Glutamatergic neuron (in vitro differentiated cells): ENCODE data around the gene LEKR1. TPM values are rescaled to one million over a fixed set of nuclear protein-coding genes. Genes with fewer than 3 reads are reported as not detected.

Source experiments
- DNase-seq: peaks from one replicate; pipeline ENCODE4 v3.0.0; 2022
- H3K27ac Mint-ChIP-seq: one replicate; pipeline ENCODE4 v1.8.0; 2020; ENCODE audit warnings: mild to moderate bottlenecking, mixed read lengths, inconsistent platforms; ENCODE audit not compliant: unreplicated experiment
- H3K27me3 Mint-ChIP-seq: one replicate; pipeline ENCODE4 v1.8.0; 2020; ENCODE audit warnings: mild to moderate bottlenecking, moderate library complexity, mixed read lengths, inconsistent platforms; ENCODE audit not compliant: unreplicated experiment
- H3K36me3 Mint-ChIP-seq: one replicate; pipeline ENCODE4 v1.8.0; 2020; ENCODE audit warnings: mild to moderate bottlenecking, mixed read lengths, inconsistent platforms; ENCODE audit not compliant: unreplicated experiment
- H3K4me1 Mint-ChIP-seq: one replicate; pipeline ENCODE4 v1.8.0; 2020; ENCODE audit warnings: mild to moderate bottlenecking, low read depth, mixed read lengths, inconsistent platforms; ENCODE audit not compliant: unreplicated experiment
- H3K4me3 Mint-ChIP-seq: one replicate; pipeline ENCODE4 v1.8.0; 2020; ENCODE audit warnings: mild to moderate bottlenecking, mixed read lengths, inconsistent platforms; ENCODE audit not compliant: unreplicated experiment
- H3K9me3 Mint-ChIP-seq: one replicate; pipeline ENCODE4 v1.8.0; 2020; ENCODE audit warnings: mild to moderate bottlenecking, moderate library complexity, mixed read lengths, inconsistent platforms; ENCODE audit not compliant: unreplicated experiment
- total RNA-seq: library from RNA; stranded (reverse); fragmentation: NEBNext Ultra II Directional; extraction: Animal tissue kit (Norgen Biotek cat#: 25700); gene quantifications from one replicate; pipeline ENCODE4 v1.2.1, GENCODE V29; 2021; ENCODE audit not compliant: unreplicated experiment
- TF ChIP-seq, protein P1 (sequence below): fragments of 200-600 bp; sonication (generic); IDR thresholded peaks from one replicate; pipeline ENCODE4 v1.5.0; 2021; ENCODE audit not compliant: partially characterized antibody, unreplicated experiment

The LEKR1 gene
- total RNA-seq, 1 donor from 2014 or later: 0.56 TPM

GRCh38 chr3:156825795-156826143 lies 384 bp upstream of the LEKR1 start:
- TF ChIP-seq, protein P1, sequence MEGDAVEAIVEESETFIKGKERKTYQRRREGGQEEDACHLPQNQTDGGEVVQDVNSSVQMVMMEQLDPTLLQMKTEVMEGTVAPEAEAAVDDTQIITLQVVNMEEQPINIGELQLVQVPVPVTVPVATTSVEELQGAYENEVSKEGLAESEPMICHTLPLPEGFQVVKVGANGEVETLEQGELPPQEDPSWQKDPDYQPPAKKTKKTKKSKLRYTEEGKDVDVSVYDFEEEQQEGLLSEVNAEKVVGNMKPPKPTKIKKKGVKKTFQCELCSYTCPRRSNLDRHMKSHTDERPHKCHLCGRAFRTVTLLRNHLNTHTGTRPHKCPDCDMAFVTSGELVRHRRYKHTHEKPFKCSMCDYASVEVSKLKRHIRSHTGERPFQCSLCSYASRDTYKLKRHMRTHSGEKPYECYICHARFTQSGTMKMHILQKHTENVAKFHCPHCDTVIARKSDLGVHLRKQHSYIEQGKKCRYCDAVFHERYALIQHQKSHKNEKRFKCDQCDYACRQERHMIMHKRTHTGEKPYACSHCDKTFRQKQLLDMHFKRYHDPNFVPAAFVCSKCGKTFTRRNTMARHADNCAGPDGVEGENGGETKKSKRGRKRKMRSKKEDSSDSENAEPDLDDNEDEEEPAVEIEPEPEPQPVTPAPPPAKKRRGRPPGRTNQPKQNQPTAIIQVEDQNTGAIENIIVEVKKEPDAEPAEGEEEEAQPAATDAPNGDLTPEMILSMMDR: no peak
- H3K27me3 Mint-ChIP-seq: peaks cover 5% of the 10 kb centered on the region

DNA sequence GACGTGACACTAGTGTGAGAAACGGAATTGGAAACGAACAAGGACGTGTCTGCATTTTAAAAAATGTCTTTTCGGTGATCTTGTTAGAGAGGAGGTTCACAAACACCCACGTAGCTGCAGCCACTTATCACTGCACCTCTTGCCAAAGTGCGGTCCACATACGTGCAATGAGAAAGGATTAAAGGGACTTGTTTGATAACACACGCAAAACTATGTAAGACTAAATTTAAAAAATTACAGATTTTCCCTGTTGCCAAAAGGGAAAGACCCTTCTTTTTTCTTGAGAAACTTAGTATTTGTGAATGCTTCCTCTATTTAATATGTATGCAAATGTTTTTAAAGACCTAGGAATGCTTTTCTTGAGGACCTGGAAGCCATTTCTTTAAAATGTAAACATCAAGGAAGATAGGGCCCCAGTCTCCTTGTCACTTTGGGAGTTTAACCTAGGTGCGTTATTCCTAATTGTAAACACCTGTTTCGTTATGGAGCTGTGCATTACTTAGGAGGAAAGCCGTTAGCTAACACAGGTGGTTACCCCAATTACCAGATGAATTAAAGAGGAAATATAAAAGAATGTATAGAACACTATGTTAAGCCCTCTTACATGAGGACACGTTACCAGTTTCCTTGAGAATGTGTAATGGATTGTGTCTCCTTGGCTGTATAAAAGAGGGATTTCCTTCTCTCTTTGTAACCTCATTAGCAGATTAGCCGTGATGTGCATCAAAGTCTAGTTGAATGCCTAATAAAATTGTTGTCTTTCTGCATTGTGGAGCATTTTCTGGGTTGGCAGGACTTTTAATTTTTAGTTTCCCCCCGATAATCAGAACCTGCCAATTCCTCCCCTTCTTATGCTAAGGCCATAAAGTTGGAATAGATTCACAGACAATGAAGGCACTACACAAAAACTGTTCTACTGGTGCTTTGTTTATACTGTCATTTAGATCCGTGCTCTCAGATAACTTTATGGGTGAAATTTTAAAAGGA lies 1.0 kb downstream of the LEKR1 start:
- peak overlapping the region; percentile 94 for H3K4me3 Mint-ChIP-seq
- H3K9me3 Mint-ChIP-seq: peaks cover 6% of the 10 kb centered on the region
- H3K4me1 Mint-ChIP-seq: peaks cover 1% of the 10 kb centered on the region
- DNase-seq: no peak
- H3K36me3 Mint-ChIP-seq: no peaks in the 10 kb centered on the region
- TF ChIP-seq, protein P1: no peak
- peaks cover 5% of the 10 kb centered on the region for H3K27me3 Mint-ChIP-seq
- H3K27ac Mint-ChIP-seq: peak overlapping the region; percentile 69

More at GRCh38 chr3:156825795-156826143, 384 bp upstream of the LEKR1 start:
- Mint-ChIP-seq H3K27ac (peak overlapping the region; percentile 89), H3K4me3 (peak overlapping the region; percentile 94), H3K9me3 (peaks cover 6% of the 10 kb centered on the region), H3K36me3 (no peaks in the 10 kb centered on the region), H3K4me1 (peaks cover 1% of the 10 kb centered on the region)
- DNase-seq: no peak

DNA sequence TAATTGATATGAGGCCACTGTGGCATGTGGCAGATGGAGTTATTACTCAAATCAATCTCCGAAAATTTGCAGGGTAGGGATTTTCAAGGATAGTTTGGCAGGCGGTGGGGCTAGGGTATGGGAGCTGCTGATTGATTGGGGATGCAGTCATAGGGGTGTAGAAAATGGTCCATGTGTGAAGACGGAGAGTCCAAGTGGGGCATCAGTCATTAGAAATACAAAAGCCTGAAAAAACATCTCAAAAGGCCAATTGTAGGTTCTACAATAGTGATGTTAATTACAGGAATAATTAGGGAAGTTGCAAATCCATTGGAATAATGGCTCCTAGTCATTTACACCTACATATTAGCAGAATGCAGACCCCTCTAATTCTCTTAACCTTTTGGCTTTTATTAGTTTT lies 4.9 kb downstream of the LEKR1 start:
- Mint-ChIP-seq H3K27me3 (peaks cover 5% of the 10 kb centered on the region), H3K36me3 (no peaks in the 10 kb centered on the region), H3K4me1 (peaks cover 1% of the 10 kb centered on the region), H3K9me3 (peaks cover 2% of the 10 kb centered on the region), H3K27ac (no peak overlapping the region), H3K4me3 (no peak overlapping the region)
- TF ChIP-seq, protein P1: no peak
- no peak for DNase-seq

- Mint-ChIP-seq H3K27ac (no peak overlapping the region), H3K9me3 (no peaks in the 10 kb centered on the region), H3K27me3 (peaks cover 2% of the 10 kb centered on the region), H3K4me3 (no peak overlapping the region), H3K4me1 (no peaks in the 10 kb centered on the region), H3K36me3 (no peaks in the 10 kb centered on the region)
- TF ChIP-seq, protein P1: no peak
- DNase-seq: no peak
Measured at GRCh38 chr3:156834435-156834834, 8.3 kb downstream of the LEKR1 start.

- Mint-ChIP-seq H3K27ac (no peak overlapping the region), H3K4me3 (no peak overlapping the region), H3K27me3 (peaks cover 2% of the 10 kb centered on the region), H3K4me1 (no peaks in the 10 kb centered on the region), H3K36me3 (no peaks in the 10 kb centered on the region), H3K9me3 (no peaks in the 10 kb centered on the region)
- DNase-seq: no peak
- TF ChIP-seq, protein P1: no peak
Measured at GRCh38 chr3:156834962-156835535, 8.9 kb downstream of the LEKR1 start.
